GM19328 (cell line): ENCODE results near the gene CSMD2.

Experiments
- ATAC-seq: cut with Tn5 transposase; IDR thresholded peaks from one replicate; pipeline ENCODE4 v1.9.1; 2021; ENCODE audit warnings: mild to moderate bottlenecking, moderate library complexity; ENCODE audit not compliant: unreplicated experiment

CSMD2 gene

DNA sequence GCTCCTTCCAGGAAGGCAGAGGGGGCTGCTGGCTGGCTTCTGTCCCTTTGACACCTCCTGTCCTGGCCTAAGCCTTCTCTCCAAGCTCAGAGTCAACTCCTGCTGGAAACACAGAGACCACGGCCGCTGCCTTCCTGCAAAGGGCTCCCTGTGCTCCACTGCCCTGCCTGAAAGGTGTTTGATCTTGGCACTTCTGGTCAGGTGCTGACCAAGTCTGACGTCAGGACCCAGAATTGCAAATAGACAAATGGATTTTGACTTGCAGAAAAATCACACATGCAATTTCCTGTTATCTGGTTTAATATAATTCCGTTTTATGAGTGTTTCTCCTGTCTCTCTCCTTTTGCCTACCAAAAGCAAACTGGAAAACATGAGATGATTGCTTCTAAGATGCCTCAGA is 387.7 kb downstream of the CSMD2 start:
- ATAC-seq, result no peak

DNA sequence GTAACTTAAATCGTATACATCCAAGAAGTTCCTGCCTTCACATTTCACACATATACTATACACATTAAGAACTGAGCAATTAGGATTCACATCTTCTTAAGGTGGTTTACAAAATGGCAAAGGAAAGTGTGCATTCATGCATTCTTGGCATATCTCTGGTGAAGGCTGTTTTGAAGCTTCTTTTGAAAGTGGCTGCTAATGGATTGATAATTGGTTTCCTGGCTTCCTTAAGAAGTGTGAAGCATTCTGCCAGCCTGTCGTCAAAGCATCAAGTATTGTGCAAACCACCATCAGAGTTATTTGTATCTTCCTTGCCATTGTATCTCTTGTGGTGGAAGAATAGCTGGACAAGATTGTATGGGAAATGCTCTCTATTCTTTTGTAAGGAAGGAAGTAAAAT is 396.2 kb downstream of the CSMD2 start:
- ATAC-seq, result no peak

DNA sequence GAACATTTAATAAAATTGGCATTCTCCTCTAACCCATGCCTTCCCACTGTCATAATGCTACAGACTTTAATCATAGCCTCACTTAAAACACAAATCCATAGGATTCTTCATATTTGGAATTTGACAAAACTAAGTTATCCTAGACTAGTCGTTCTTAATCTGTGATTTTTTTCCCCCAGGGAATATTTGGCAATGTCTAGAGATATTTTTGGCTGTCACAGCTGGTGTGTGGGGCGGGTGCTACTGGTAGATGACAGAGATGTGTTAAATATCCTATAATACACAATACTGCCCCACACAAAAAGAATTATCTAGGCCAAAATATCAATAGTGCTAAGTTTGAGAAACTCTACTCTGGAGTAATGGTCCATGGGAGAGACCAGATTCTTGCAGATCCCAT is 396.9 kb downstream of the CSMD2 start:
- ATAC-seq, result no peak

DNA sequence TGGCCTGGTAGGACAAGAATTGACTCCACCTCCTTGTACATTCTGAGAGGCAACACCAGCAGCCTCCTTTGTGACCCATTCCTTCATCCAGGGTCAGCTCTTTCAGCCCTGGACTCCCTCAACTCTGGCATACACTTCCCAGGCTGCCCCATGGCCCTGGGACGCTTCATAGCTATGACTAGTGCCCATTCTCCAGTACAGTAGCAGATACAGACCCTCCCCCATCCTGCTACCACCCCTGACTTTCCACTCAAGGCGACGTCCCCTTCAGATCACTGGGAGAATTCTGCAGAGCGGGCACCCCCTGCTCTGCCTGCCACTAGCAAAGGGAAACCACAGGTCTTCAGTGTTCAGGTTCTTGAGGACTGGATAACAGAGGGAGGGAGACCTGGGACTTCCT is 400.9 kb downstream of the CSMD2 start:
- no peak for ATAC-seq

DNA sequence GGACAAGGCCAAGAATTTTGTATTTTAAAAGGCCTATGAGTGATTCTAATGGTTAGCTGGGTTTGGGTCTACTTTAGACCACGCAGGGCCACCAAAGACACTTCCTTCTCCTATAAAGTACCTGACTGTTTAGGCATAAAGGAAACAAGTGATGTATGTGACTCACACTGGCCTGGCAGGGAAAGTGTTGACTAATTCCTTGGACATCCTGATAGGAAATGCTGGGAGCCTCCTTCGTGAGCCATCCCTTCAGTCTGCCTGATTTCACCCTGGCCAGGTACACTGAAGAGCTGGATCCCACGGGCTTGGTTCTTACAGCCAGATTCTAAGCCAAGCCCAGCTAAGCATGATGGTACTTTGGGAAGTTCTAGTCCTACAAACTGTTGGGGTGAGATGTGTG is 401.6 kb downstream of the CSMD2 start:
- no peak for ATAC-seq

GRCh38 chr1:33762962-33763361 is 402.1 kb downstream of the CSMD2 start:
- no peak for ATAC-seq

DNA sequence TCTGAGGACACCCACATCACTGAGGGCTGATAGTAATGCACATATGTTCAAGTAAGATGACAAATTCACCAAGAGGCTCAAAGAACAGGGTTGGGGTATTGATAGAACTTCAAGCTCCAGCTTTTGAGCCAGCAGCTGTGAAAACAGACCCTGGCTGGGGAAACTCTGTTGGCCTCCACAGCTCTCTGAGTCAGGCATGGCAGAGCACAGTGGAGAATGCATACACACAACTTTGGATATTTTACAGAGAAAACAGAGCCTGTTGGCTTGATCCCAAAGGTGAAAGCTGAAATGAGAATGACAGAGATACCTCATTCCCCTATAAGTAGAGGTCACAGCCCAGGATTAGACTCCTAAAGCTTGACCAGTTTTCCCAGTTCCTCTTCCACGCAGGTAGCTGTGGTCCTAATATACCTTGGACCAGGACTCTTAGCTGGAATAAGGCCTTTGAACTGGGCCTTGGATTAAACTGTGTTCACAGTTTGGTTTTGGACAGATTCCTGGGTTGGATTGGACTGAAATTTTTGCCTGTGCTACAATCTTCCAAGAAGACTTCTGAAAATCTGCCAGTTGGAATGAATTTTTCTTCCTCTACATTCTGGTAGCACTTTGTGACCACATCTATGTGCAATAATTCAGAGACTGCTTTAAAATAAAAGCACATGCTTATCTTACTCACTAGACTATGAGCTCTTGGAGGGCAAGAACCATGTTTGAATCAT is 402.8 kb downstream of the CSMD2 start:
- ATAC-seq, result no peak

- ATAC-seq, result no peak
Measured at GRCh38 chr1:33758698-33759097, 406.3 kb downstream of the CSMD2 start.

DNA sequence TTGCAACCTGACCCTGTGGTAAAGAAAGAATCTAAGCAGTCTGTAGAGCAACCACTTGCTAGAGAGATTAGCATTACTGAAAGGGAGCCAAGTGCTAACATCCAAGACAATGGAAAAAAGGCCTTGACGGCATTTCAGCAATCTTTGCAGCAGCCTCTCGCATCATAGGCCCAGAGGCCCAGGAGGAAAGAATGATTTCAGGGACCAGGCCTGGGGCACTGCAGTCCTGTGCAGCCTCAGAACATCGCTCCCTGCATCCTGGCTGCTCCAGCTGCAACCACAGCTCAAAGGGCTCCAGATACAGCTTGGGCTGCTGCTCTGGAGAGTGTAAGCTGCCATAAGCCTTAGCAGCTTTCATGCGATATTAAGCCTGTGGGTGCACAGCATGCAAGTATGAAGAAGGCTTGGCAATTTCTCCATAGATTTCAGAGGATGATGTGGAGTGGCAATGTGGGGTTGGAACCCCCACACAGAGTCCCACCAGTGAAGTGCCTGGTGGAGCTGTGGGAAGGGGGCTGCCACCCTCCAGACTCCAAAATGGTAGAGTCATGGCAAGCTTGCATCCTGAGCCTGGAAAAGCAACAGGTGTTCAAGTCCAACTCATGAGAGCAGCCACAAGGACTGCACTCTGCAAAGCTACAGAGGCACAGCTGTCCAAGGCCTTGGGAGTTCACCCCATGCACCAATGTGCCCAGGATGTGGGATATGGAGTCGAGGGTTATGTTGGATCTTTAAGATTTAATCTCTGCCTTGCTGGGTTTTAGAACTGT is 411.8 kb downstream of the CSMD2 start:
- no peak for ATAC-seq

GRCh38 chr1:33745942-33746341 is 419.1 kb downstream of the CSMD2 start:
- no peak for ATAC-seq

- no peak for ATAC-seq
Measured at GRCh38 chr1:33743221-33743998, 421.6 kb downstream of the CSMD2 start.

DNA sequence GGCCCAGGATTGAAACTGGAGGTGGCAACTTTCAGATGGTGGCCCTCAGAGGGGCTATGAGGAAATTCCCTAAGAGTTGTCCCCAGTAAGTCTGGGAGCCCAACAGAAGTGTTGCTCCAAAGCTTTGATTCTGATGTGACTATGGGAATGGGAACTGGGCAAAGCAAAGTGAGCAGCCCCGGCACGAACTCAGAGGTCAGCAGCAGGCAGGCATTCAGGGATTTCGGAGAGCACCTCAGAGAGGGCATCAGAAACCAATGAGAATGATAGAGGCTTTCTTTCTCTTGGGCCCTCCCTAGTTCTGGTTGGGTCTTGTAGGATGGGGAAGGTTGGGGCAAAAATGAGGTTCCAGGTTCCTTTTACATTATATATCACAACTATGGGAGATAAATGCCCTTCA is 422.4 kb downstream of the CSMD2 start:
- no peak for ATAC-seq

GRCh38 chr1:33741749-33742148 is 423.3 kb downstream of the CSMD2 start:
- ATAC-seq, result no peak

DNA sequence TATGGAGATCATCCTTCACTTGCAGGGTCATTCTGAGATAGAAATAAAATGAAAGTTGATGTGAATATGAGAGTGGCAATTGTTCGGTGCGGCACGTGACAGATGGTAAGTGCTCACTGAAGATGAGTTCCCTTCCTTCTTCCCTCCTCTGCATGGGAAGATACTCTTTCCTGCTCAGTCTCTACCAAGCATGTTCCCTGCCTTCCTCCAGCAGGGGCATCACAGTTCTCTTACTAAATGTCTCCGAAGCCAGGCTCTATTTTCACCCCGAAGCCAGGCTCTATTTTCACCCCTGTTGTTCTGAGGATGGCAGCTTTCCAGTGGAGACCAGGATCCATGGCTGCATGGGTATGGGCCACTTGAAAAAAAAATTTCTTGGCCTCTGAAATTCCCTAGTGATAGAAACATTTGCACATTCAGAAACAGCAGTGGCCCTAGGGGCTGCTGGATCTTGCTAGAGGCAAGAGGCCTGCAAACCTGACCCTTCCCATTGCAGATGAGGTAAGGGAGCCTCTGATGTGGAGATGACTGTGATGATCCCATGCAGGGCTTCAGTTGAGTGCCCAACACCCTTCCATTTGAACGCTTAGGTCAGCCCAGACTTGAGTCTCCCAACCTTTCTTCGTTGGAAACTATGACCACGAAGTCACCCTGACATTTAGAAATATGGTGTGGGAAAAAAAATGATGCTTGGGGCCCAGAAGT is 424.8 kb downstream of the CSMD2 start:
- ATAC-seq, result no peak

GRCh38 chr1:33738976-33739375 is 426.1 kb downstream of the CSMD2 start:
- ATAC-seq, result no peak

GRCh38 chr1:33738536-33738935 is 426.5 kb downstream of the CSMD2 start:
- ATAC-seq, result no peak

GRCh38 chr1:33736496-33736895 is 428.5 kb downstream of the CSMD2 start:
- no peak for ATAC-seq

GRCh38 chr1:33735624-33736023 is 429.4 kb downstream of the CSMD2 start:
- ATAC-seq, result no peak

- no peak for ATAC-seq
Measured at GRCh38 chr1:33727310-33727709, 437.7 kb downstream of the CSMD2 start.

GRCh38 chr1:33726274-33726804 is 438.7 kb downstream of the CSMD2 start:
- no peak for ATAC-seq
